HepG2 (cell line): ENCODE measurements around the gene CLNS1A. TPM values are rescaled to one million over a fixed set of nuclear protein-coding genes. Genes with fewer than 3 reads are reported as not detected.

Source experiments
- HHEX ChIP-seq: IDR thresholded peaks from 2 replicates; pipeline ENCODE4 v1.6.1; 2016; ENCODE audit warnings: control low read depth
- KAT8 ChIP-seq: IDR thresholded peaks from 2 replicates; pipeline ENCODE4 v1.6.1; 2016; ENCODE audit warnings: missing genetic modification reagents, missing compliant biosample characterization
- KDM3A ChIP-seq: IDR thresholded peaks from 2 replicates; pipeline ENCODE4 v1.6.1; 2018; ENCODE audit warnings: low read depth, missing compliant biosample characterization
- KLF12 ChIP-seq: sonication (generic); formaldehyde crosslinking; IDR thresholded peaks from 2 replicates; pipeline ENCODE4 v1.4.0; 2020; ENCODE audit warnings: missing genetic modification reagents, borderline replicate concordance
- KLF13 ChIP-seq: sonication (generic); formaldehyde crosslinking; IDR thresholded peaks from 2 replicates; pipeline ENCODE4 v1.4.0; 2020; ENCODE audit warnings: mild to moderate bottlenecking, missing genetic modification reagents
- MLX ChIP-seq: IDR thresholded peaks from 2 replicates; pipeline ENCODE4 v1.6.1; 2016
- PAWR ChIP-seq: sonication (generic); formaldehyde crosslinking; IDR thresholded peaks from 2 replicates; pipeline ENCODE4 v1.4.0; 2020; ENCODE audit warnings: missing genetic modification reagents, mild to moderate bottlenecking, borderline replicate concordance
- PHF21A ChIP-seq: sonication (generic); formaldehyde crosslinking; IDR thresholded peaks from 2 replicates; pipeline ENCODE4 v1.5.0; 2020; ENCODE audit warnings: mild to moderate bottlenecking, missing genetic modification reagents
- POLR2A ChIP-seq, 2 experiments: IDR thresholded peaks; 2 replicates each; pipeline ENCODE4 v1.6.1; 2011; ENCODE audit warnings: low read depth in 2 of 2, low read length in 2 of 2, mild to moderate bottlenecking in 1 of 2, moderate library complexity in 1 of 2; ENCODE audit not compliant: insufficient read depth in 1 of 2
- RFXAP ChIP-seq: sonication (generic); formaldehyde crosslinking; IDR thresholded peaks from 2 replicates; pipeline ENCODE4 v1.4.0; 2020; ENCODE audit warnings: missing genetic modification reagents, borderline replicate concordance
- SRY ChIP-seq: sonication (generic); formaldehyde crosslinking; IDR thresholded peaks from 2 replicates; pipeline ENCODE4 v1.8.0; 2022; ENCODE audit warnings: mild to moderate bottlenecking, missing genetic modification reagents
- TAF1 ChIP-seq: sonication (generic); formaldehyde crosslinking; IDR thresholded peaks from 2 replicates; pipeline ENCODE4 v1.4.0; 2020; ENCODE audit warnings: missing genetic modification reagents
- ZBTB20 ChIP-seq: sonication (generic); formaldehyde crosslinking; IDR thresholded peaks from 2 replicates; pipeline ENCODE4 v1.8.1; 2023; ENCODE audit warnings: missing genetic modification reagents, low read depth, mild to moderate bottlenecking, borderline replicate concordance
- ZBTB3 ChIP-seq: sonication (generic); formaldehyde crosslinking; IDR thresholded peaks from 2 replicates; pipeline ENCODE4 v1.4.0; 2020; ENCODE audit warnings: low read depth, mild to moderate bottlenecking, moderate library complexity, missing genetic modification reagents, borderline replicate concordance
- ZNF18 ChIP-seq: sonication (generic); formaldehyde crosslinking; IDR thresholded peaks from 2 replicates; pipeline ENCODE4 v1.8.0; 2022; ENCODE audit warnings: mild to moderate bottlenecking, missing genetic modification reagents; ENCODE audit not compliant: insufficient replicate concordance
- ZNF337 ChIP-seq: sonication (generic); formaldehyde crosslinking; IDR thresholded peaks from 2 replicates; pipeline ENCODE4 v1.5.1; 2020; ENCODE audit warnings: missing genetic modification reagents, low read depth, mild to moderate bottlenecking, borderline replicate concordance
- ZNF34 ChIP-seq: sonication (generic); formaldehyde crosslinking; IDR thresholded peaks from 2 replicates; pipeline ENCODE4 v1.4.0; 2020; ENCODE audit warnings: mild to moderate bottlenecking, missing genetic modification reagents, borderline replicate concordance
- ZNF460 ChIP-seq: sonication (generic); formaldehyde crosslinking; IDR thresholded peaks from 2 replicates; pipeline ENCODE4 v1.5.1; 2020; ENCODE audit warnings: missing genetic modification reagents, mild to moderate bottlenecking, borderline replicate concordance
- ZNF530 ChIP-seq: sonication (generic); formaldehyde crosslinking; IDR thresholded peaks from 2 replicates; pipeline ENCODE4 v1.5.0; 2020; ENCODE audit warnings: low read depth, mild to moderate bottlenecking, missing genetic modification reagents
- ZNF558 ChIP-seq: sonication (generic); formaldehyde crosslinking; IDR thresholded peaks from 2 replicates; pipeline ENCODE4 v1.9.0; 2022; ENCODE audit warnings: mild to moderate bottlenecking, missing genetic modification reagents, borderline replicate concordance
- ZNF572 ChIP-seq: sonication (generic); formaldehyde crosslinking; IDR thresholded peaks from 2 replicates; pipeline ENCODE4 v1.5.1; 2020; ENCODE audit warnings: mild to moderate bottlenecking, missing genetic modification reagents
- ZNF687 ChIP-seq: sonication (generic); formaldehyde crosslinking; IDR thresholded peaks from 2 replicates; pipeline ENCODE4 v1.5.1; 2020; ENCODE audit warnings: mild to moderate bottlenecking, missing genetic modification reagents, moderate library complexity
- ZNF776 ChIP-seq: sonication (generic); formaldehyde crosslinking; IDR thresholded peaks from 2 replicates; pipeline ENCODE4 v1.4.0; 2020; ENCODE audit warnings: mild to moderate bottlenecking, missing genetic modification reagents
- ZSCAN22 ChIP-seq: sonication (generic); formaldehyde crosslinking; IDR thresholded peaks from 2 replicates; pipeline ENCODE4 v1.4.0; 2020; ENCODE audit warnings: mild to moderate bottlenecking, missing genetic modification reagents
- polyA plus RNA-seq, 8 experiments: library from polyadenylated mRNA; depleted of rRNA in 3 of 8; stranded (reverse) in 7 of 8; unstranded in 1 of 8; fragments of >200 nt; fragmentation: Illumina TruSeq in 4 of 8; extraction: Trizol in 4 of 8; gene quantifications; 2 replicates each; pipeline versions ENCODE4 v1.2.1 to v1.2.3, GENCODE V29; 2011 to 2016; ENCODE audit warnings: low read depth in 4 of 8, missing spikeins in 1 of 8, mixed read lengths in 1 of 8; ENCODE audit not compliant: insufficient read depth in 1 of 8
- total RNA-seq, 5 experiments: library from RNA; depleted of rRNA; stranded (reverse); fragments of >200 nt; fragmentation: Illumina TruSeq; extraction: Trizol; gene quantifications; 2 replicates each; pipeline ENCODE4 v1.2.3, GENCODE V29; 2016; ENCODE audit warnings: low read depth in 1 of 5

CLNS1A gene
- total and polyA plus RNA-seq, 2 of the 13 experiments (the other 11 are each of a cell fraction or from before 2014, with no cell fraction given): 158 to 219 TPM

- TF ChIP-seq ZNF34 (CRISPR knock-in tag): no peak
- TF ChIP-seq ZNF572 (CRISPR knock-in tag): no peak
- TF ChIP-seq PHF21A (CRISPR knock-in tag): peak; percentile 86; the same call in 1 of the 2 replicates
- no peak for TF ChIP-seq RFXAP (CRISPR knock-in tag)
- TF ChIP-seq ZBTB3 (CRISPR knock-in tag): peak; percentile 74
- TF ChIP-seq ZSCAN22: 0 out of 2 replicates have a peak, but pooled peaks have one; percentile 28
- 0 out of 2 replicates have a peak, but pooled peaks have one; percentile 33 for TF ChIP-seq HHEX (CRISPR knock-in tag)
- peak; percentile 84 for TF ChIP-seq TAF1
- peak; percentile 59; the same call in 1 of the 2 replicates for TF ChIP-seq KAT8 (CRISPR knock-in tag)
- peak; percentile 98; the same call in 1 of the 2 replicates for TF ChIP-seq SRY (CRISPR knock-in tag)
- TF ChIP-seq PAWR: 0 out of 2 replicates have a peak, but pooled peaks have one; percentile 46
- peak; percentile 95 for TF ChIP-seq ZNF687 (CRISPR knock-in tag)
- peak; percentile 46; the same call in 1 of the 2 replicates for TF ChIP-seq KLF12 (CRISPR knock-in tag)
- TF ChIP-seq ZNF460 (CRISPR knock-in tag): no peak
- TF ChIP-seq KLF13 (CRISPR knock-in tag): peak; percentile 54; the same call in 1 of the 2 replicates
- TF ChIP-seq ZBTB20 (CRISPR knock-in tag): peak; percentile 67
- no peak for TF ChIP-seq ZNF530 (CRISPR knock-in tag)
- peak; percentile 61; the same call in 1 of the 2 replicates for TF ChIP-seq MLX (CRISPR knock-in tag)
- peak; percentile 77 for TF ChIP-seq ZNF18 (CRISPR knock-in tag)
- peak; percentile 69; the same call in 1 of the 2 replicates for TF ChIP-seq ZNF558
- TF ChIP-seq KDM3A (CRISPR knock-in tag): peak; percentile 73; the same call in 1 of the 2 replicates
- peak; percentile 84 to 92 for TF ChIP-seq POLR2A (IDR thresholded peaks at IDR 0.05; ENCODE audit: insufficient read depth in 1 of 2, low read depth in 2 of 2, low read length in 2 of 2)
- peak; percentile 88 for TF ChIP-seq ZNF776 (CRISPR knock-in tag)
- TF ChIP-seq ZNF337 (CRISPR knock-in tag): no peak
Observed at GRCh38 chr11:77589521-77590193, 47.9 kb downstream of the CLNS1A start, which contains the start of gene AQP11 (continued).
